ENCODE measurements around the gene PFDN6. TPM values are rescaled to one million over a fixed set of nuclear protein-coding genes. Genes with fewer than 3 reads are reported as not detected.

The PFDN6 gene
- 70.0 and 83.4 TPM in 2 replicates for total RNA-seq (2021)
- Bru-seq, nascent RNA = percentile 70 among the genes with signal in this experiment
- percentile 61 among the genes with signal in this experiment for BruChase-seq, experiment 1, labeled RNA remaining after a 2-hour chase
- BruChase-seq, experiment 2, labeled RNA remaining after a 6-hour chase = percentile 70 among the genes with signal in this experiment
- long read RNA-seq, partial matches to known transcripts = 1 of 4 reads
- long read RNA-seq, other reads (novel, unspliced or antisense) = 0 of 4 reads

DNA sequence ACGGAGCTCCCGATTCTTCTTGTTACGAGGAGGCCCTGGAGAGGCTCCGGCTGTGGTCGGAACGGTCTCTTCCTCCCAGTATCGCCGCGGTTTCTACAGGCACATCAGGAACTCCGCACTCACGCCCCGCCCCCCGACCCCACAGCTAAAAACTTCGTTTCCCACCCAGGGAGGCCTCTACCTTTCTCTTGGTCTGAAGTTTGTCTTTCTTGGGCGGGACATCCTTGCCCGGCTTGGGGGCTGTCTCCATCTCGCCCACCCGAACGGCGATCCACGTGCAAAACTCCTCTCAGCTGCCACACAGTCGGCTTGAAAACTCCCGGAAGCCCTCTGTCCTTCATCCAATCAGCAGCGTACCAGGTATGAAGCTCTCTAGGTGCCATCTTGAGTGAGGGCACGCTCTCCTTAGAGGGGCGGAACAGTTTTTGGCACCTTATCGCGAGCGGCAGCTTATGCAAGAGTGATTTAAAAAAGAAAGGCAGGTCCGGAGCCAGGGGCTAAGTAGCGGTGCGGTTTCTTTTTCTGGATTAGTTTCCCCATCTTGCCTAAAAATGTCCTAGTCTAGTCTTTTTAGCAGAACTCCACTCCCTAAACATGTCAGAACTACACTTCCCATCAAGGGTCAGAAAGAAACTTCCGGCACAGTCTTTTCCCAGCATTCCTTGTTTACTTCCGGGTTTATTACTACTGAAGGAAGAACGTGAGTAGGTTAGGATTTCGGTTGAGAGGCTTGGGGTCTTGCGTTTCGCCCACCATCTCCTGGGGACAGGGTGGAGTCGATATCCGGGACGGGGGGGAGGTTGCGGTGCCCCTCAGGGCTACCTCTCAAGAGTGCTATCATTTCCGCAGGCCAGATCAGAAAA, at the start of gene PFDN6, which contains the start of gene WDR46:
PFDN6 (plus strand) TSS at position 681 of the 863 bp plus-strand sequence. CDS start 256 bp downstream, outside the sequence.
WDR46 (minus strand) TSS at position 319 of the 863 bp plus-strand sequence; CDS start at position 250, 69 bp downstream.
- peak within 1 kb of the TSS; percentile 67 for H3K27ac ChIP-seq (ENCODE audit: low read depth, low read length, poor library complexity, severe bottlenecking)
- no peaks in the 10 kb centered on the region for H3K9me3 ChIP-seq (ENCODE audit: low read depth, low read length, poor library complexity, severe bottlenecking)
- H3K36me3 ChIP-seq (ENCODE audit: insufficient read depth, low read length, poor library complexity, severe bottlenecking) = peaks cover 34% of the 10 kb centered on the region
- no TSS peak for BruUV-seq (replicated peaks)
- peaks cover 16% of the 10 kb centered on the region for H3K4me1 ChIP-seq (ENCODE audit: insufficient read depth, low read length, poor library complexity, severe bottlenecking)
- H3K4me3 ChIP-seq (ENCODE audit: low read depth, low read length, poor library complexity, severe bottlenecking) = peak within 1 kb of the TSS; percentile 74
- ChIA-PET POLR2A (ENCODE audit: low non-redundant PET) (interaction anchor here (1.1 kb wide), 1 partner anchor 18 kb away, joined by 3 read pairs; the partner anchor contains the start of genes RPS18 and VPS52), CTCF (interaction anchor here (0.5 to 1.2 kb wide), 3 partner anchors 10 to 451 kb away, joined by 4 to 5 read pairs (median 5); partner anchors contain the start of genes B3GALT4, RGL2 and TAP2)
- intact Hi-C loops (cut with micrococcal nuclease; ENCODE audit: unreplicated experiment) = no loop called here
- no peaks in the 10 kb centered on the region for H3K27me3 ChIP-seq (replicated peaks; ENCODE audit: insufficient read depth, low read depth, low read length, poor library complexity)
- TF ChIP-seq, protein P1, sequence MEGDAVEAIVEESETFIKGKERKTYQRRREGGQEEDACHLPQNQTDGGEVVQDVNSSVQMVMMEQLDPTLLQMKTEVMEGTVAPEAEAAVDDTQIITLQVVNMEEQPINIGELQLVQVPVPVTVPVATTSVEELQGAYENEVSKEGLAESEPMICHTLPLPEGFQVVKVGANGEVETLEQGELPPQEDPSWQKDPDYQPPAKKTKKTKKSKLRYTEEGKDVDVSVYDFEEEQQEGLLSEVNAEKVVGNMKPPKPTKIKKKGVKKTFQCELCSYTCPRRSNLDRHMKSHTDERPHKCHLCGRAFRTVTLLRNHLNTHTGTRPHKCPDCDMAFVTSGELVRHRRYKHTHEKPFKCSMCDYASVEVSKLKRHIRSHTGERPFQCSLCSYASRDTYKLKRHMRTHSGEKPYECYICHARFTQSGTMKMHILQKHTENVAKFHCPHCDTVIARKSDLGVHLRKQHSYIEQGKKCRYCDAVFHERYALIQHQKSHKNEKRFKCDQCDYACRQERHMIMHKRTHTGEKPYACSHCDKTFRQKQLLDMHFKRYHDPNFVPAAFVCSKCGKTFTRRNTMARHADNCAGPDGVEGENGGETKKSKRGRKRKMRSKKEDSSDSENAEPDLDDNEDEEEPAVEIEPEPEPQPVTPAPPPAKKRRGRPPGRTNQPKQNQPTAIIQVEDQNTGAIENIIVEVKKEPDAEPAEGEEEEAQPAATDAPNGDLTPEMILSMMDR (conservative IDR thresholded peaks at IDR 0.05; ENCODE audit: low read depth, low read length) = no peak
- peak; percentile 94 for DNase-seq (ENCODE audit: low spot score)

DNA sequence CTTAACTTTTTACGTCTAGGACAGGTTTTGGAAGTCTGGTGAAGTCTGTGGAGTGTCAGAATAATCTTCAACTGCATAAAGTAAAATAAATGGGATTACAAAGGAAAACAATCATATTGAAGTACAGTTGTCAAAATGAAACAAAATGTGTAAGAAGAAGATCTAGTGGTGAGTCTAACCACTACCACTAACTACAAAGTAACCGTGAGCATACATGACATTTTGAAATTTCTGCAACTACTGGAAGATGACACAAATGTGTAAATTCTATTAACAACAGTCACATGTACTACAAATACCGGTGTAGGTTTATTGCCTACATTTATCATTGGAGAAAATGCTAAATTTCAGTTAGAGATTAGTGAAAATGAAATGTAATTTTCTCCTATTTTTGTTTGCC, 47.4 kb upstream of the PFDN6 start:
- Histone ChIP-seq H3K4me3 (ENCODE audit: low read depth, low read length, poor library complexity, severe bottlenecking) (no peak overlapping the region), H3K4me1 (ENCODE audit: insufficient read depth, low read length, poor library complexity, severe bottlenecking) (no peaks in the 10 kb centered on the region), H3K9me3 (ENCODE audit: low read depth, low read length, poor library complexity, severe bottlenecking) (no peaks in the 10 kb centered on the region), H3K36me3 (ENCODE audit: insufficient read depth, low read length, poor library complexity, severe bottlenecking) (no peaks in the 10 kb centered on the region), H3K27me3 (replicated peaks; ENCODE audit: insufficient read depth, low read depth, low read length, poor library complexity) (no peaks in the 10 kb centered on the region), H3K27ac (ENCODE audit: low read depth, low read length, poor library complexity, severe bottlenecking) (no peak overlapping the region)
- ChIA-PET POLR2A (ENCODE audit: low non-redundant PET) (no interaction called here), CTCF (interaction anchor here (0.7 kb wide), 1 partner anchor 233 kb away, joined by 3 read pairs; the partner anchor contains the start of gene HLA-DOA)
- intact Hi-C loops (cut with micrococcal nuclease; ENCODE audit: unreplicated experiment) = no loop called here
- no peak for TF ChIP-seq EZH2 (IDR thresholded peaks at IDR 0.05; ENCODE audit: borderline replicate concordance, low read depth, low read length, poor library complexity, severe bottlenecking)
- TF ChIP-seq, protein P1 (conservative IDR thresholded peaks at IDR 0.05; ENCODE audit: low read depth, low read length) = no peak
- no TSS peak for BruUV-seq (replicated peaks)
- DNase-seq (ENCODE audit: low spot score) = no peak

DNA sequence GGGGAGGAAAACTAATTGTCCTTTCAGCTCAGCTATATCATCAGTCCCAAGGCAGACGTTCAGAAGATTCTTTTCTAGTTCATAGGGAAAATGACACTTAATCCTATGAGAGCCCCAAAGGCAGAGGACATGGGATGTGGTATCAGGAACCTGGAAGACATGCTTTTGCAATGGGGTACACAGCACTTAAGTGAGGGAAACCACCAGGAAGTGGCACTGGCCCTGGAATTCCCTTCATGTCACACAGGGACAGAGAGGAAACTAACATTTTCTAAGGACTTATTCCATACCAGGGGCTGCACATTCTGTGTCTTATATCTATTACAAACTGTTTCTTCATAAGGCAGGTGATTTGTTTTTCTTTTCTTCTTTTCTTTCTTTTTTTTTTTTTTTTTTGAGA, 45.9 kb upstream of the PFDN6 start:
- Histone ChIP-seq H3K36me3 (ENCODE audit: insufficient read depth, low read length, poor library complexity, severe bottlenecking) (no peaks in the 10 kb centered on the region), H3K27me3 (replicated peaks; ENCODE audit: insufficient read depth, low read depth, low read length, poor library complexity) (no peaks in the 10 kb centered on the region), H3K4me3 (ENCODE audit: low read depth, low read length, poor library complexity, severe bottlenecking) (no peak overlapping the region), H3K27ac (ENCODE audit: low read depth, low read length, poor library complexity, severe bottlenecking) (no peak overlapping the region), H3K4me1 (ENCODE audit: insufficient read depth, low read length, poor library complexity, severe bottlenecking) (peaks cover 4% of the 10 kb centered on the region), H3K9me3 (ENCODE audit: low read depth, low read length, poor library complexity, severe bottlenecking) (no peaks in the 10 kb centered on the region)
- DNase-seq (ENCODE audit: low spot score) = no peak
- no peak for TF ChIP-seq EZH2 (IDR thresholded peaks at IDR 0.05; ENCODE audit: borderline replicate concordance, low read depth, low read length, poor library complexity, severe bottlenecking)
- TF ChIP-seq, protein P1 (conservative IDR thresholded peaks at IDR 0.05; ENCODE audit: low read depth, low read length) = no peak
- no TSS peak for BruUV-seq (replicated peaks)
- CTCF ChIA-PET = interaction anchor here (0.7 kb wide), 1 partner anchor 117 kb away, joined by 3 read pairs; no protein-coding TSS in a partner anchor
- intact Hi-C loops (cut with micrococcal nuclease; ENCODE audit: unreplicated experiment) = no loop called here
- POLR2A ChIA-PET (ENCODE audit: low non-redundant PET) = no interaction called here
